HepG2 (cell line): ENCODE results near the gene C11orf16. TPM values are rescaled to one million over a fixed set of nuclear protein-coding genes. Genes with fewer than 3 reads are reported as not detected.

Source experiments
- ADNP ChIP-seq: sonication (generic); formaldehyde crosslinking; IDR thresholded peaks from 2 replicates; pipeline ENCODE4 v1.4.0; 2020; ENCODE audit warnings: missing genetic modification reagents
- DMAP1 ChIP-seq: IDR thresholded peaks from 2 replicates; pipeline ENCODE4 v1.6.1; 2016
- DZIP1 ChIP-seq: sonication (generic); formaldehyde crosslinking; IDR thresholded peaks from 2 replicates; pipeline ENCODE4 v1.5.0; 2020; ENCODE audit warnings: mild to moderate bottlenecking, missing genetic modification reagents
- KAT7 ChIP-seq: IDR thresholded peaks from 2 replicates; pipeline ENCODE4 v1.6.1; 2018; ENCODE audit warnings: borderline replicate concordance, missing compliant biosample characterization
- KDM5A ChIP-seq: fragments of 200-600 bp; sonication (generic); IDR thresholded peaks from 2 replicates; pipeline ENCODE4 v1.7.0; 2018; ENCODE audit warnings: antibody characterized with exemption, mild to moderate bottlenecking, low read length, borderline replicate concordance
- MEIS2 ChIP-seq: sonication (generic); formaldehyde crosslinking; IDR thresholded peaks from 2 replicates; pipeline ENCODE4 v1.9.0; 2021; ENCODE audit warnings: mild to moderate bottlenecking, missing genetic modification reagents
- NFE2L1 ChIP-seq: sonication (generic); formaldehyde crosslinking; IDR thresholded peaks from 2 replicates; pipeline ENCODE4 v1.4.0; 2020; ENCODE audit warnings: missing genetic modification reagents, mild to moderate bottlenecking, borderline replicate concordance
- NFKBIZ ChIP-seq: IDR thresholded peaks from 2 replicates; pipeline ENCODE4 v1.6.1; 2018; ENCODE audit warnings: missing genetic modification reagents, missing compliant biosample characterization
- REXO4 ChIP-seq: sonication (generic); formaldehyde crosslinking; IDR thresholded peaks from 2 replicates; pipeline ENCODE4 v1.8.0; 2022; ENCODE audit warnings: missing genetic modification reagents, mild to moderate bottlenecking, borderline replicate concordance
- SIN3B ChIP-seq: fragments of 150-350 bp; IDR thresholded peaks from 2 replicates; pipeline ENCODE4 v1.6.1; 2014; ENCODE audit warnings: low read length
- ZBTB42 ChIP-seq: sonication (generic); formaldehyde crosslinking; IDR thresholded peaks from 2 replicates; pipeline ENCODE4 v1.5.0; 2020; ENCODE audit warnings: mild to moderate bottlenecking, missing genetic modification reagents
- ZNF180 ChIP-seq: sonication (generic); formaldehyde crosslinking; IDR thresholded peaks from 2 replicates; pipeline ENCODE4 v1.4.0; 2020; ENCODE audit warnings: low read depth, missing genetic modification reagents, borderline replicate concordance
- ZNF468 ChIP-seq: sonication (generic); formaldehyde crosslinking; IDR thresholded peaks from 2 replicates; pipeline ENCODE4 v1.8.0; 2022; ENCODE audit warnings: mild to moderate bottlenecking, moderate library complexity, missing genetic modification reagents
- ZNF484 ChIP-seq: sonication (generic); formaldehyde crosslinking; IDR thresholded peaks from 2 replicates; pipeline ENCODE4 v1.5.1; 2020; ENCODE audit warnings: mild to moderate bottlenecking, low read depth, missing genetic modification reagents, borderline replicate concordance
- ZNF563 ChIP-seq: sonication (generic); formaldehyde crosslinking; IDR thresholded peaks from 2 replicates; pipeline ENCODE4 v1.8.0; 2022; ENCODE audit warnings: mild to moderate bottlenecking, moderate library complexity, missing genetic modification reagents
- ZNF687 ChIP-seq: sonication (generic); formaldehyde crosslinking; IDR thresholded peaks from 2 replicates; pipeline ENCODE4 v1.5.1; 2020; ENCODE audit warnings: mild to moderate bottlenecking, missing genetic modification reagents, moderate library complexity
- ZNF7 ChIP-seq: IDR thresholded peaks from 2 replicates; pipeline ENCODE4 v1.6.1; 2016; ENCODE audit warnings: missing biosample characterization, missing genetic modification reagents
- polyA plus RNA-seq, 8 experiments: library from polyadenylated mRNA; depleted of rRNA in 3 of 8; stranded (reverse) in 7 of 8; unstranded in 1 of 8; fragments of >200 nt; fragmentation: Illumina TruSeq in 4 of 8; extraction: Trizol in 4 of 8; gene quantifications; 2 replicates each; pipeline versions ENCODE4 v1.2.1 to v1.2.3, GENCODE V29; 2011 to 2016; ENCODE audit warnings: low read depth in 4 of 8, missing spikeins in 1 of 8, mixed read lengths in 1 of 8; ENCODE audit not compliant: insufficient read depth in 1 of 8
- total RNA-seq, 5 experiments: library from RNA; depleted of rRNA; stranded (reverse); fragments of >200 nt; fragmentation: Illumina TruSeq; extraction: Trizol; gene quantifications; 2 replicates each; pipeline ENCODE4 v1.2.3, GENCODE V29; 2016; ENCODE audit warnings: low read depth in 1 of 5
- TF ChIP-seq, protein P1 (sequence below): sonication (generic); formaldehyde crosslinking; IDR thresholded peaks from 2 replicates; pipeline ENCODE4 v1.8.1; 2023; ENCODE audit warnings: mild to moderate bottlenecking, missing genetic modification reagents
- TF ChIP-seq, protein P2 (sequence below): IDR thresholded peaks from 2 replicates; pipeline ENCODE4 v1.6.1; 2016; ENCODE audit warnings: mild to moderate bottlenecking

C11orf16 gene
- total and polyA plus RNA-seq, 2 of the 13 experiments (the other 11 are each of a cell fraction or from before 2014, with no cell fraction given), result not detected

- no peak for TF ChIP-seq ZNF7 (CRISPR knock-in tag)
- TF ChIP-seq DMAP1 (CRISPR knock-in tag), result peak; percentile 44; the same call in 1 of the 2 replicates
- TF ChIP-seq REXO4 (CRISPR knock-in tag), result no peak
- TF ChIP-seq, protein P1, sequence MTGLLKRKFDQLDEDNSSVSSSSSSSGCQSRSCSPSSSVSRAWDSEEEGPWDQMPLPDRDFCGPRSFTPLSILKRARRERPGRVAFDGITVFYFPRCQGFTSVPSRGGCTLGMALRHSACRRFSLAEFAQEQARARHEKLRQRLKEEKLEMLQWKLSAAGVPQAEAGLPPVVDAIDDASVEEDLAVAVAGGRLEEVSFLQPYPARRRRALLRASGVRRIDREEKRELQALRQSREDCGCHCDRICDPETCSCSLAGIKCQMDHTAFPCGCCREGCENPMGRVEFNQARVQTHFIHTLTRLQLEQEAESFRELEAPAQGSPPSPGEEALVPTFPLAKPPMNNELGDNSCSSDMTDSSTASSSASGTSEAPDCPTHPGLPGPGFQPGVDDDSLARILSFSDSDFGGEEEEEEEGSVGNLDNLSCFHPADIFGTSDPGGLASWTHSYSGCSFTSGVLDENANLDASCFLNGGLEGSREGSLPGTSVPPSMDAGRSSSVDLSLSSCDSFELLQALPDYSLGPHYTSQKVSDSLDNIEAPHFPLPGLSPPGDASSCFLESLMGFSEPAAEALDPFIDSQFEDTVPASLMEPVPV (CRISPR knock-in tag), result peak; percentile 79
- TF ChIP-seq KAT7, result peak; percentile 32; the same call in 1 of the 2 replicates
- no peak for TF ChIP-seq ADNP (CRISPR knock-in tag)
- no peak for TF ChIP-seq ZNF180 (CRISPR knock-in tag)
- no peak for TF ChIP-seq ZNF468 (CRISPR knock-in tag)
- 0 out of 2 replicates have a peak, but pooled peaks have one; percentile 48 for TF ChIP-seq ZBTB42 (CRISPR knock-in tag)
- no peak; the same call in 1 of the 2 replicates for TF ChIP-seq MEIS2 (CRISPR knock-in tag)
- peak; percentile 30; the same call in 1 of the 2 replicates for TF ChIP-seq ZNF563 (CRISPR knock-in tag)
- TF ChIP-seq NFE2L1 (CRISPR knock-in tag), result no peak
- peak; percentile 53; the same call in 1 of the 2 replicates for TF ChIP-seq DZIP1
- no peak for TF ChIP-seq ZNF484 (CRISPR knock-in tag)
- TF ChIP-seq NFKBIZ, result no peak
- TF ChIP-seq, protein P2, sequence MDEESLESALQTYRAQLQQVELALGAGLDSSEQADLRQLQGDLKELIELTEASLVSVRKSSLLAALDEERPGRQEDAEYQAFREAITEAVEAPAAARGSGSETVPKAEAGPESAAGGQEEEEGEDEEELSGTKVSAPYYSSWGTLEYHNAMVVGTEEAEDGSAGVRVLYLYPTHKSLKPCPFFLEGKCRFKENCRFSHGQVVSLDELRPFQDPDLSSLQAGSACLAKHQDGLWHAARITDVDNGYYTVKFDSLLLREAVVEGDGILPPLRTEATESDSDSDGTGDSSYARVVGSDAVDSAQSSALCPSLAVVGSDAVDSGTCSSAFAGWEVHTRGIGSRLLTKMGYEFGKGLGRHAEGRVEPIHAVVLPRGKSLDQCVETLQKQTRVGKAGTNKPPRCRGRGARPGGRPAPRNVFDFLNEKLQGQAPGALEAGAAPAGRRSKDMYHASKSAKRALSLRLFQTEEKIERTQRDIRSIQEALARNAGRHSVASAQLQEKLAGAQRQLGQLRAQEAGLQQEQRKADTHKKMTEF (CRISPR knock-in tag), result peak; percentile 21; the same call in 1 of the 2 replicates
- 0 out of 2 replicates have a peak, but pooled peaks have one; percentile 42 for TF ChIP-seq KDM5A
- TF ChIP-seq SIN3B, result no peak
- peak; percentile 86 for TF ChIP-seq ZNF687
These were observed 21.5 kb downstream of the C11orf16 start, which contains the start of gene AKIP1 (continued) for GRCh38 chr11:8911029-8911823.
